Endothelial cell of umbilical vein (primary cell): Measurements from ENCODE around the gene NT5C3A.

Experiments
- CTCF ChIP-seq, 2 donors: IDR thresholded peaks; 1 replicate in 1 of 2; 2 replicates in 1 of 2; pipeline ENCODE4 v1.5.1; 2011; ENCODE audit warnings: low read length in 2 of 2, mild to moderate bottlenecking in 2 of 2, moderate library complexity in 2 of 2, control low read depth in 1 of 2, inconsistent platforms in 1 of 2, low read depth in 1 of 2; ENCODE audit not compliant: insufficient read depth in 1 of 2; ENCODE audit errors: extremely low read depth in 1 of 2
- EZH2 ChIP-seq: IDR thresholded peaks from 2 replicates; pipeline ENCODE4 v1.6.1; 2012; ENCODE audit warnings: borderline replicate concordance, low read depth, mild to moderate bottlenecking, moderate library complexity, low read length, inconsistent platforms; ENCODE audit not compliant: severe bottlenecking
- MAX ChIP-seq: IDR thresholded peaks from 2 replicates; pipeline ENCODE4 v1.6.1; 2011; ENCODE audit not compliant: insufficient read depth, insufficient read length

- TF ChIP-seq CTCF (IDR thresholded peaks at IDR 0.05; ENCODE audit: extremely low read depth in 1 of 2, insufficient read depth in 1 of 2, low read depth in 1 of 2, low read length in 2 of 2) (no peak), EZH2 (no peak), MAX (no peak)
These were observed 14.3 kb downstream of the NT5C3A start for GRCh38 chr7:33048257-33048656.
